NOMO-1 treated with DMSO at 0.1 percent for 48 hours (cell line): ENCODE results near the gene STX11.
A peak's percentile ranks its signal among the peaks of the same experiment; 100 is the strongest.
"Not testable (repeated sequence)": the region's sequence is repeated elsewhere in the genome, so short reads cannot be mapped to it uniquely, and the experiment has no call there.

Experiments used
- DNase-seq: peaks from one replicate; lab custom pipeline; 2025; ENCODE audit not compliant: unreplicated experiment; lab: John Stamatoyannopoulos, UW

The STX11 gene

DNA sequence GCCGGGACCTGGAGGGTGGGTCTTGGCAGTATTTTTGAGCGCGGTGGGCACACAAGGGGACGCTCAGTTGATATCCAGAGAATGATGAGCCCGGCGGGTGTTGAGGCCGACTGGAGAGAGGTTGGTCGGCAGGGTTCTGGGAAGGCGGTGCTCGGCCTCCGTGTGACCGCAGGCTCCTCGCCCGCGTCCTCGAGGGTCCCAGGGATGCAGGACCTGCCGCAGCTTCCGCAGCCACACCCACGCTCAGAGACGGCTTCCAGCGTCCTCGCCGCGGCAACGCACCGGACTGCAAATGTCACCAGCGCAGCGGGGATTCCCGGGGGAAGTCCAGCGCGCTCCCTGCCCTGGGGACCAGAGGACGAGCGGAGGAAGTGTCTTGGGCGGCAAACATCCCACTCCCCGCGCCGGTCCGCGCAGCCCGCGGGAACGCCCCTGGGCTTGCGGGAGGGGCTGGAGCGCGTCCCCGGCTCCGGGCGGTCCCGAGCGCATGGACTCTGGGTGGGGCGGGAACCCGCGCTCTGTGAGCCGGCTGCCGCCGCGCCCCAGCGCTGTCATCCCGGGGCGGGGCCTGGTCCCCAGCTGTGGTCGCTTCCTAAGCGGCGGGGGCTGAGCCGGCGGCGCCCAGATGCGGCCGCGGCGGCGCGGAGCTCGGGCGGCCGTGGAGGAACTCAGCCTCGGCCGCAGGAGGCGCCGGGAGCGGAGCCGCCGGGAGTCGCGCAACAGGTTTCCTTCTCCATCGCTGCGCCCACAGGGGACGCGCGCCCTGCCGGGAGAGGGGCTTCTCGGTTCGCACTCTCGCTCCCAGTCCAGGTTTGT, at the start of gene STX11:
Gene STX11 (plus strand): TSS at position 624 of the 816 bp plus-strand sequence. CDS start 36,111 bp downstream, outside the sequence.
- DNase-seq: peak; percentile 72

DNA sequence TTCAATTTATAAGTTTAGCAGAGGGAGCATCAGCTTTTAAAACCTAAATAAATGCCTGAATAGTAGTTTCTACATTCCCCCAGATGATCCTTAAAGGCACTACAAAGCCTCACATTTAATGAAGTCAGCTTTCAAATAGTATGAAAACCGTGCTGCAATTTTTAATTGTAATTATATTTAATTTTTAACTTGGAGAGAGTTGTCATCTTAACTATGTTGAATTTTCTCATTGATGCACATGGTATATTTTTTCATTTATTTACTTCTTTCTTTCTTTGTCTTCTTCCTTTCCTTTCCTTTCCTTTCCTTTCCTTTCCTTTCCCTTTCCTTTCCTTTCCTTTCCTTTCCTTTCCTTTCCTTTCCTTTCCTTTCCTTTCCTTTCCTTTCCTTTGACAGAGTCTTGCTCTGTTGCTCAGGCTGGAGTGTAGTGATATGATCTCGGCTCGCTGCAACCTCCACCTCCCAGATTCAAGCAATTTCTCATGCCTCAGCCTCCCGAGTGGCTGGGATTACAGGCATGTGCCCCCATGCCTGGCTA, 47.2 kb upstream of the STX11 start:
- DNase-seq: no peak

DNA sequence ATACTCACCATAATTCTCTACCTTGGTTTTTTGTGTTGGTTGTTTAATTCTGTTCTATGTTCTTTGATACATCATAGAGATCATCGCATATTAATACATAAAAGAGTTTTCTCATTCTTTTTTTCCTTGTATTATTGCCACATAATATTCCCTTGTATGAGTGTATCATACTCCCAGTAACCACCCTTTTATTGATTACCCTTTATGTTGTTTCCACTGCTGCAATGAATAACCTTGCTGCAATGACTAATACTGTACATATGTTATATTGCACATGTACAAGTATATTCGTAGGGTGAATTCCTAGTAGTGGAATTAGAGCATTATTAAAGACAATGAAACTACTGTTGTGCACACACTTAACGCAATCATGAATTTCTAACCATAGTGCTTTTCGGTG, 45.8 kb upstream of the STX11 start:
- DNase-seq: no peak

DNA sequence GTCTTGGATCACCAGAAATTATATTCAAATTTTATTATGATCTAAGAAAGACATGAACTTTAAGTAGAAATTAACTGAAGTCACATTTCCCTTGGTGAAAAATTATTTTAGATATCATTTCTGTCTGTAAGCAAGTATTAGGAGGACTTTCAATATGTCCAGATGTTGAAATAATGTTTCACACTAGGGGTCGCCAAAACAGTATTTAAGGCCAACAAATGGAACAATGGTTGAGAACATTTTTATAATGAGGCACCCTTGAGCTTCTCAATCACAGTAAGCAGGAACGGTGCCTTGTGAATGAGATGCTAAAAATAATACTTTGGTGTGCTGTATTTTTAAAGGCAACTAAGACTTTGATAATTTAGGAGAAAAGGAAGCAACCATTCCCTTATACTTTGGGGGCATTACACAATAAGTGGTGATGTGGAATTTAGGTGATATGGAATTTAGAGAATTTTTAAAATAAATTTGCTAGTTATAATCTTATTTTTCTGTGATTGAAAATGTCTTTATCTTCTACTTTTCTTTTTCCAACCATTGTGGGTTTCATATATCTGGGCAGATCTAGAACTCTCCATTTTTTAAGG, 45.3 kb upstream of the STX11 start:
- peak; percentile 80 for DNase-seq

GRCh38 chr6:144106206-144106605, 44.1 kb upstream of the STX11 start:
- DNase-seq: no peak

DNA sequence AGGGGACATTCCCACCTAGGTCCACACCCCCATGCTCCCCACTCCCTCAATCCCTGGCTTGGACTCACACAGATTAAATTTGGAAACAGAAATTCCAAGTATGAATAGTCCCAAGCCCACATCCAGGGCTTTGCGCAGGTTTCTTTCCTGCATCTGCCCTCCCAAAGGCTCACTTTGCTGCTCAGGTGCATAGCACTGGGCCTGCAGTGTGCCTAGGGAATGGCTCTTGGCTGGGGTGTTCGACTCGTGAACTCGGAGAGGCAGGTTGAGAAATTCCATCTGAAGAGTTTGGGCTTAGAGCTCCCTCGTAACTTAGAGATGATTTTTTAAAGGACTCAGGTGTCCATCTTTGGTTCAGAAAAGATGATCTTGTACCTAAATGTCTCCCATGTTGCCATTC, 40.1 kb upstream of the STX11 start:
- no peak for DNase-seq

DNA sequence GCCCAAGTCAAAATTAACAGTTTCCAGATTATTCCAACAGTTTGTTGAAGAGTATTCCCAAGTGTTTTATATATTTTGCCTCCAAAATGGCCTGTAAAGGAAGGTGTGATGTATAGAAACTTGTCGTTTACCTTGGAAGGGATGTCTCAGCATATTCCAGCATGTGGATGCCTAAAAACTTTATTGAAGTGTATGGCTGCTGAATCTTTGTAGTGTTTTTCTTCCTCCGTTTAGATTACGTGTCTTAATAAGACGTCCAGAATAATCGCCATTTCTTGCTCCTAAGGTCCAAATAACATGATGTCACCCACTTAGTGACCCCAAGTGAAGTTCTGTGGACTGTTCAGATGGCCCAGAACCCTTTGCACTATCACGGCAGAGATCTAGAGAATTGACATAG, 37.0 kb upstream of the STX11 start:
- DNase-seq: no peak

GRCh38 chr6:144115219-144115618, 35.1 kb upstream of the STX11 start:
- no peak for DNase-seq

DNA sequence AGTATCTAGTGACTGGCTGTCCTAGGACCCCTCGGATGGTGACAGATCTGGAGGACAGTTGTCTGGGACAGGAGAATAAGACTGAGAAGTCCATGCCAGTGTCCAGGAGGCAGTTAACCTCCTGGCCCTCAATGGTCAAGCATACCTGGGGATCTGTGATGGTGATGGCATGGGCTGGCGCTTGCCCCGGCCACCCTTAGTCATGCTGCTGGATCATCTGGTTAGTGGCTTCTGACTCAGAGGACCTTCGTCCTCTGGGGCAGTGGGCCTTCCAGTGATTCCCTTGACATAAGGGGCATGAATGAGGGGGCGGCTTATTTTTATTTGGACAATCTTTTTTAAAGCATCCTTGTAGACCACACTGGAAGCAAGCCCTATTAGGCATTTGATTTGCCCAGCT, 30.9 kb upstream of the STX11 start:
- no peak for DNase-seq

DNA sequence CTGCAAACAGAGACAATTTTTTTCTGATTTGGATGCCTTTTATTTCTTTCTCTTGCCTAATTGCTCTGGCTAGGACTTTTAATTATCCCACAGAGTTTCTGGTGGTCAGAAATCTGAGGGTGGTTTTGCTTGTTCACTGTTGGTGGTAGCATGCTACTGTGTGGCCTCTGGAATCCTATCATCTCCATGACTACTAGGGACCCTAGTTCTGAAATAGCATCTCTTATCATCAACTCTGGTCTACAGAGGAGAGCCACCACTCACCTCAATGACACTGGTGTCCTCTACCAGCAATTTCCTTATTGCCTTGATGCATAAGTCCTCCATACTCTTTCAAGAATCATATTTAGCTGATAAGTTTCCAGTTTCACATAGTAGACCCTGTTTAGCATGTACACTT, 27.5 kb upstream of the STX11 start:
- no peak for DNase-seq

DNA sequence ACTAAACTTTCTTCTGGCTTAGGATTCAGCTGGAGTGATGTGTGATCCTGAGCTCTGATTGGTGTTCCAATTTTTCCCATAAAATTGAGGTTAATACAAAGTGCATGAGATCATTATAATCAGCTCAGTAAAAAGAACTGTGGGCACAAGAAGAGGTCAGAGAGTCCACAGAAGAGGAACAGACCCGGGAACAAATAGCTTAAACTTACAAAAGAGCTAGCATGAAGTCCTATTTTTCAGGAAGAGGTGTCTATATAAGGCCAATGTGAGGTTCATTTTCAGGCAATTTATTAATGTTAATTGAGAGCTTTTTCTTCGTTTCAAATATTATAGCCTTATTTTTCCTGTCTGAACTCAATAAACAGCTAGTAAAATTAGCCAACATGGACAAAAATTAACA, 26.9 kb upstream of the STX11 start:
- DNase-seq: peak; percentile 53

GRCh38 chr6:144123836-144124235, 26.5 kb upstream of the STX11 start:
- DNase-seq: peak; percentile 49

DNA sequence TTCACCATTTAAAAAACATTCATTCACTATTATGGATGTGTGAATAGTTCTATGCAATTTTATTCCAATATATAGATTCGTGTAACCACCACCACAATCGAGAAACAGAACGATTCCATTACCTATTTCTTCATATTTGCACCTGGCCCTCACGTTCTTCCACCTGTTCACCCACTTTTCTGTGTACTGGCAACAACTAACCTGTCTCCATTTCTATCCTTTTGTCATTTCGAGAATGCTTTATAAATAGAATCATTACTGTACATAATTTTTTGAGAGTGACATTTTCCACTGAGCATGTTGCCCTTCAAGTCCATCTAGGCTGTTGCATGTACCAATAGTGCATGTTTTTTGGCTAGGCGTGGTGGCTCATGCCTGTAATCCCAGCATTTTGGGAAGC, 23.2 kb upstream of the STX11 start:
- DNase-seq: no peak

GRCh38 chr6:144129469-144129868, 20.8 kb upstream of the STX11 start:
- DNase-seq: no peak

DNA sequence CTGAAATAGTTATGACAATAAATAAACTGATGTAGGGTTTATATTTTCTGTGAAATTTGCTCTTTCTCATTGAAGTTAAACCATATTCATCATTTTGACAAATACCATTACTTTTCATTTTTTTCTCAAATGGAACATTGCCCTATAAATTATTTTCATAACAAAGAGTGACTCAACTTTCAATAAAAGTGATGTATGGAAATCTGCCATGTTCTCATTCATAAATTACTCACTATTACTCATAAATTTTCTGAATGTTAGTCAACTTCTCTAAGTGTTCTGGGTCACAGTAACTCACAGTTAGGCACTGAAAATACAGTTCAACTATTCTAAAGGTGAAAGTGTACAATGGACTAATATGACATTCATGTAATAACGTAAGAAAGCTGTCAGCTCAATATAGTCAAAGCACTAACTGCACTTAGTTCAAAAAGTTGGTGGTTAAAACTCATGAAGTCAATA, 19.0 kb upstream of the STX11 start:
- DNase-seq: no peak

DNA sequence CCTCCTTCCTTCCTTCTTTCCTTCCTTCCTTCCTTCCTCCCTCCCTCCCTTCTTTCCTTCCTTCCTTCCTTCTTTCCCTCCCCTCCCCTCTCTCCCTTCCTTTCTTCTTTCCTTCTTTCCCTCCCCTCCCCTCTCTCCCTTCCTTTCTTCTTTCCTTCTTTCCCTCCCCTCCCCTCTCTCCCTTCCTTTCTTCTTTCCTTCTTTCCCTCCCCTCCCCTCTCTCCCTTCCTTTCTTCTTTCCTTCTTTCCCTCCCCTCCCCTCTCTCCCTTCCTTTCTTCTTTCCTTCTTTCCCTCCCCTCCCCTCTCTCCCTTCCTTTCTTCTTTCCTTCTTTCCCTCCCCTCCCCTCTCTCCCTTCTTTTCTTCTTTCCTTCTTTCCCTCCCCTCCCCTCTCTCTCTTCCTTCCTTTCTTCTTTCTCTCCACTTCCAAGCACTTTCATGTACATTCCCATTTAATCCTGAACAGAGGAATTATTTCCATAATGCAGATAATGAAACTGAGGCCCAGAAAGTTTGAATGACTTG, 18.1 kb upstream of the STX11 start:
- not testable (repeated sequence) for DNase-seq

DNA sequence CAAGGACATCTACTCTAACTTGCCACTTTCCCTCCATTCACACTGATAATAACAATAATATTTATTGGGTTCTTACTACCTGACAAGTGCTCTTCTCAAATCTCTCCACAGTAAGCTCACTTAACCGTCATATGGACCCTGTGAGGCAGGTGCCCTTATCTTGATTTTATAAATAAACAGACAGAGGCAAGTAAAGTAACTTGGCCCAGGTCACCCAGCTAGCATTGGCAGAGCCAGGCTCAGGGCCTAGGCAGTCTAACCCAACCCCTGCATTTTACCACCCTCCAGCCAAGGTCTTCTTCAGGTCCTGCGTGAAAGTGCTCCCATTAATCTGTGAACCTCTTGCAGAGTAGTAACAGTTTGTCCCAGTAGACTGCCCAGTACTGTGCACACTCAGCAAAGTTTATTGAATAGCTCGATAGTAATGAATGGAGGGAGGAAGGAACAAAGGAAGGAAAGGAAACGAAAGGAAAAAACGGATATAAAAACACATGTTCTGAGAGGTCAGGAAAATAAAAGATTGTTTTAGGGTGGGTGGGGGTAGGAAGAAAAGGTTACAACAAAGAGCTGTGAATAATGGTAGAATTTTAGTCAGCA, 17.0 kb upstream of the STX11 start:
- DNase-seq: no peak

DNA sequence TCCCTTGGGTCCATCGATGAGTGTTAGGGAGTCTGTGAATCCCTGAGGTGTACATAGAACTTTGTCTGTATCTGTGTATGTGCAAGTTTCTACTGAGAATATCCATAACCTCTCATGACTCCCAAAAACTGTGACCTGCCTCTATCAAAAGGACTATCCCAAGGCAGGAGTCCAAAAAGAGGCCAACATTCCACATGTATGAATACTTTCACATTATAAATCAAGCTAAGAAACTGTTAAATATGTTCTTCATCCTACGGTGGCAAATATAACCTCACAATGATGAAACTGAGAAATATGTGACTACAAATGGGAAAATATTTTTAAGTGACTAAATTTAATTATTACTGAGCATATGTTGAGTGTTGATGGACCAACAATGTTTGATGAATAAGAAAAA, 16.1 kb upstream of the STX11 start:
- DNase-seq: no peak

DNA sequence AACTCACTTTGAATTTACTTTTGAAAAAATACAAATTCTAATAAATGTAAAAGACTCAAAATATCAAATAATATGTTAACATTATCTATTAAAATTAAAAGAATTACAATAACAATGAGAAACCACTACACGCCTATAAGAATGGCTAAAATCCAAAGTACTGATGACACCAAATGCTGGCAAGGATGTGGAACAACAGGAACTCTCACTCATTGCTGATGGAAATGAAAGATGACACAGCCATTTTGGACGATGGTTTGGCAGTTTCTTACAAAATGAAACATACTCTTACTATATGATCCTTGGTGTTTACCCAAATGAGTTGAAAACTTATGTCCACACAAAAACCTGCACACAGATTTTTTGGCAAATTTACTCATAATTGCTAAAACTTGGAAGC, 15.6 kb upstream of the STX11 start:
- no peak for DNase-seq

DNA sequence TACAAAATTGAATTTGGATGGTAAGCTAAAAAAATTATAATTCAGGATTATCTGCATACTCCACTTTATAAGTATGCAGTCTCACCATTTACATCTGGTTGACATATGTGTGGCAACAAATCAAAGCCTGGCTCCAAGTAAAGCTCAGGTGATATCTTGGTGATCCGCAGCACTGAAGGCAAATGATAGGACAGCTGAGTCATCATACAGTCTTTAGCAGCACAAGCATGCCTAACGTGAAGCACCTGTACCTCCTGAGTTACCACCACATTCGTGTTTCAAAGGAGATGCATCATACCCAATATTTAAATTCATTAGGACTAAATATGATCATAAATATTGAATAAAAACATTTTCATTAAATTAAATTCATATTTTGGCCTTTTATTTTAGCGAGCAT, 11.8 kb upstream of the STX11 start:
- DNase-seq: no peak

- peak; percentile 62 for DNase-seq
Observed at GRCh38 chr6:144139817-144140216, 10.5 kb upstream of the STX11 start.

- DNase-seq: peak; percentile 50
Observed at GRCh38 chr6:144140867-144141266, 9.4 kb upstream of the STX11 start.
